ENCODE data around the gene SUPT5H. TPM values are rescaled to one million over a fixed set of nuclear protein-coding genes. Genes with fewer than 3 reads are reported as not detected.

SUPT5H gene
- total RNA-seq, 1 experiment from 2014 or later, result 122 TPM

- Mint-ChIP-seq H3K36me3 (ENCODE audit: insufficient read depth, unreplicated experiment) (no peaks in the 10 kb centered on the region), H3K4me1 (ENCODE audit: insufficient read depth, unreplicated experiment) (no peaks in the 10 kb centered on the region), H3K9me3 (ENCODE audit: unreplicated experiment) (no peaks in the 10 kb centered on the region), H3K4me3 (ENCODE audit: unreplicated experiment) (no peak overlapping the region), H3K27ac (ENCODE audit: low read depth, unreplicated experiment) (no peak overlapping the region), H3K27me3 (ENCODE audit: insufficient read depth, unreplicated experiment) (no peaks in the 10 kb centered on the region)
- intact Hi-C loops (cut with micrococcal nuclease), result no loop called here
- ChIA-PET POLR2A (interaction anchor here (0.8 to 2.2 kb wide), 4 partner anchors 10 to 116 kb away, joined by 3 to 14 read pairs (median 4); partner anchors contain the start of genes RPS16 and SUPT5H), CTCF (no interaction called here)
- TF ChIP-seq CTCF (IDR thresholded peaks at IDR 0.05; ENCODE audit: unreplicated experiment), result no peak
- no TSS peak for BruUV-seq (replicated peaks)
- DNase-seq (ENCODE audit: unreplicated experiment), result no peak
Observed at GRCh38 chr19:39423258-39424086, 21.9 kb upstream of the SUPT5H start.

GRCh38 chr19:39424934-39425333 lies 20.4 kb upstream of the SUPT5H start:
- intact Hi-C loops (cut with micrococcal nuclease), result no loop called here
- Mint-ChIP-seq H3K9me3 (ENCODE audit: unreplicated experiment) (no peaks in the 10 kb centered on the region), H3K27ac (ENCODE audit: low read depth, unreplicated experiment) (no peak overlapping the region), H3K4me3 (ENCODE audit: unreplicated experiment) (no peak overlapping the region), H3K27me3 (ENCODE audit: insufficient read depth, unreplicated experiment) (no peaks in the 10 kb centered on the region), H3K36me3 (ENCODE audit: insufficient read depth, unreplicated experiment) (peaks cover under 1% of the 10 kb centered on the region), H3K4me1 (ENCODE audit: insufficient read depth, unreplicated experiment) (no peaks in the 10 kb centered on the region)
- DNase-seq (ENCODE audit: unreplicated experiment), result no peak
- no peak for TF ChIP-seq CTCF (IDR thresholded peaks at IDR 0.05; ENCODE audit: unreplicated experiment)
- CTCF ChIA-PET, result interaction anchor here (1.1 kb wide), 1 partner anchor 9 kb away, joined by 3 read pairs; no protein-coding TSS in a partner anchor
- POLR2A ChIA-PET, result interaction anchor here (3.4 kb wide), 1 partner anchor 11 kb away, joined by 35 read pairs; the partner anchor contains the start of gene RPS16
- BruUV-seq (replicated peaks), result no TSS peak

GRCh38 chr19:39425744-39426143 lies 19.6 kb upstream of the SUPT5H start:
- ChIA-PET CTCF (interaction anchor here (1.1 kb wide), 1 partner anchor 10 kb away, joined by 3 read pairs; no protein-coding TSS in a partner anchor), POLR2A (interaction anchor here (3.4 kb wide), 1 partner anchor 10 kb away, joined by 35 read pairs; the partner anchor contains the start of gene RPS16)
- peaks cover 9% of the 10 kb centered on the region for H3K36me3 Mint-ChIP-seq (ENCODE audit: insufficient read depth, unreplicated experiment)
- H3K9me3 Mint-ChIP-seq (ENCODE audit: unreplicated experiment), result no peaks in the 10 kb centered on the region
- no peaks in the 10 kb centered on the region for H3K4me1 Mint-ChIP-seq (ENCODE audit: insufficient read depth, unreplicated experiment)
- H3K27ac Mint-ChIP-seq (ENCODE audit: low read depth, unreplicated experiment), result no peak overlapping the region
- no peak for DNase-seq (ENCODE audit: unreplicated experiment)
- intact Hi-C loops (cut with micrococcal nuclease), result no loop called here
- TF ChIP-seq CTCF (IDR thresholded peaks at IDR 0.05; ENCODE audit: unreplicated experiment), result no peak
- no peak overlapping the region for H3K4me3 Mint-ChIP-seq (ENCODE audit: unreplicated experiment)
- no TSS peak for BruUV-seq (replicated peaks)
- H3K27me3 Mint-ChIP-seq (ENCODE audit: insufficient read depth, unreplicated experiment), result no peaks in the 10 kb centered on the region

- no TSS peak for BruUV-seq (replicated peaks)
- POLR2A ChIA-PET, result interaction anchor here (0.6 to 3.4 kb wide), 5 partner anchors 9 to 35 kb away, joined by 3 to 35 read pairs (median 4); partner anchors contain the start of genes MED29, PAF1, PLEKHG2 and RPS16
Observed at GRCh38 chr19:39426170-39426569, 19.2 kb upstream of the SUPT5H start.

More at GRCh38 chr19:39426170-39426569, 19.2 kb upstream of the SUPT5H start:
- DNase-seq (ENCODE audit: unreplicated experiment), result no peak
- Mint-ChIP-seq H3K4me3 (ENCODE audit: unreplicated experiment) (no peak overlapping the region), H3K36me3 (ENCODE audit: insufficient read depth, unreplicated experiment) (peaks cover 13% of the 10 kb centered on the region), H3K4me1 (ENCODE audit: insufficient read depth, unreplicated experiment) (no peaks in the 10 kb centered on the region), H3K27me3 (ENCODE audit: insufficient read depth, unreplicated experiment) (no peaks in the 10 kb centered on the region), H3K27ac (ENCODE audit: low read depth, unreplicated experiment) (no peak overlapping the region), H3K9me3 (ENCODE audit: unreplicated experiment) (no peaks in the 10 kb centered on the region)
- TF ChIP-seq CTCF (IDR thresholded peaks at IDR 0.05; ENCODE audit: unreplicated experiment), result no peak
- CTCF ChIA-PET, result interaction anchor here (1.0 kb wide), 1 partner anchor 107 kb away, joined by 3 read pairs; no protein-coding TSS in a partner anchor
- intact Hi-C loops (cut with micrococcal nuclease), result no loop called here
